GM21526 (cell line): Measurements from ENCODE around the gene CCDC7.
"Not testable (repeated sequence)": the region's sequence is repeated elsewhere in the genome, so short reads cannot be mapped to it uniquely, and the experiment has no call there.

Experiments used
- ATAC-seq: cut with Tn5 transposase; IDR thresholded peaks from one replicate; pipeline ENCODE4 v1.9.1; 2021; ENCODE audit warnings: moderate library complexity; ENCODE audit not compliant: unreplicated experiment, low FRiP score

CCDC7 gene

GRCh38 chr10:32445740-32446535 lies at the start of gene CCDC7:
Gene CCDC7 (plus strand): TSS chr10:32446140. CDS start chr10:32451643, 5,503 bp downstream.
- ATAC-seq: peak; percentile 98

- ATAC-seq: not testable (repeated sequence)
These were observed 48.8 kb upstream of the CCDC7 start for GRCh38 chr10:32397163-32397562.

- ATAC-seq: not testable (repeated sequence)
These were observed 46.2 kb upstream of the CCDC7 start for GRCh38 chr10:32399720-32400119.

- ATAC-seq: no peak
These were observed 45.0 kb upstream of the CCDC7 start for GRCh38 chr10:32400961-32401360.

GRCh38 chr10:32402499-32402898 lies 43.4 kb upstream of the CCDC7 start:
- ATAC-seq: no peak

- ATAC-seq: no peak
These were observed 42.8 kb upstream of the CCDC7 start for GRCh38 chr10:32403091-32403490.

GRCh38 chr10:32408690-32409089 lies 37.2 kb upstream of the CCDC7 start:
- ATAC-seq: no peak

- no peak for ATAC-seq
These were observed 36.2 kb upstream of the CCDC7 start for GRCh38 chr10:32409741-32410140.

GRCh38 chr10:32410569-32410968 lies 35.4 kb upstream of the CCDC7 start:
- no peak for ATAC-seq

GRCh38 chr10:32411797-32412498 lies 34.0 kb upstream of the CCDC7 start:
- ATAC-seq: no peak

- ATAC-seq: no peak
These were observed 33.5 kb upstream of the CCDC7 start for GRCh38 chr10:32412499-32412853.

GRCh38 chr10:32413513-32413912 lies 32.4 kb upstream of the CCDC7 start:
- ATAC-seq: no peak

- no peak for ATAC-seq
These were observed 30.6 kb upstream of the CCDC7 start for GRCh38 chr10:32415361-32415760.

GRCh38 chr10:32417911-32418547 lies 27.9 kb upstream of the CCDC7 start:
- ATAC-seq: no peak

GRCh38 chr10:32418572-32418971 lies 27.4 kb upstream of the CCDC7 start:
- ATAC-seq: no peak

- ATAC-seq: no peak
These were observed 26.3 kb upstream of the CCDC7 start for GRCh38 chr10:32419615-32420014.

- no peak for ATAC-seq
These were observed 19.8 kb upstream of the CCDC7 start for GRCh38 chr10:32426186-32426585.

- no peak for ATAC-seq
These were observed 12.4 kb upstream of the CCDC7 start for GRCh38 chr10:32433542-32433941.

- no peak for ATAC-seq
These were observed 9.7 kb upstream of the CCDC7 start for GRCh38 chr10:32436215-32436614.

- no peak for ATAC-seq
These were observed 8.6 kb upstream of the CCDC7 start for GRCh38 chr10:32437334-32437733.

GRCh38 chr10:32445036-32445435 lies 904 bp upstream of the CCDC7 start:
- no peak for ATAC-seq
